ENCODE results near the gene ARSD.

GRCh38 chrX:2894885-2895292 is 34.2 kb downstream of the ARSD start:
- TF ChIP-seq CTCF (IDR thresholded peaks at IDR 0.05) (no peak), POLR2A (IDR thresholded peaks at IDR 0.05) (no peak)
